ENCODE results near the gene NEO1.

Gene NEO1

DNA sequence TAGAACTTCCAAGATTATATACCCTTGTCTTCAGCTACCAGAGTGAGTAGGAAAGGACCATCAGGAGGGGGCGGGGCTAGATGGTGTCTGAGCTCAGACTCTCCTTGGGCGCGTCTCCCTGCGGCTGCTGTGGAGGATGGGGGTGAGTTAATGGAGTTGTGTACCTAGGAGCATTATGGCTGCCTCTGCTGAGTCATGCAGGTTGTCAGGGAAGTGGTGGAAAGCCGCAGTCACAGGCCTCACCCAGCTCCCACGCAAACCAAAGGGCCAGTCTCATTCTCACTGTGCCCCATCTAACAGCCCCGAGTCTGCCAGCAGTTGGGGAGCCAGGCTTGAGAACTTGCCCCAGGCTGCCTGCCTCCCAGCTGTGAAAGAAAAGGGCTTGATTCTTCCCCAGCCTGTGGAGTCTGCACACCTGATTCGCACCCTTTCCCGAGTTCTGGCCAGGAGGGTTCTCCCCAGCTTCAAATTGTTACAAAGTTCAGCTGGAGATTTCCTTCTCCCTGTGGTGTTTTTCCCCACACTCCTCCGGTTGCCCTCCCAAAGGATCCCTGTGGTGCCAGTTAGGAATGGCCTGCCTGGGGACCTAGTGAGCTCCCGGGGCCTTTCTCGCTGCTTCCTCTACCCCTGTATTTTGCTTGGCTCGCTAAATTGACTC is 173.2 kb downstream of the NEO1 start:
- no peak for TF ChIP-seq EZH2 (IDR thresholded peaks at IDR 0.05; ENCODE audit: borderline replicate concordance, low read depth, low read length, severe bottlenecking)
- no peak for TF ChIP-seq CTCF (IDR thresholded peaks at IDR 0.05; ENCODE audit: borderline replicate concordance, extremely low read depth, low read length, poor library complexity, severe bottlenecking)
- ATAC-seq (ENCODE audit: insufficient read depth, low read depth) (no peak), DNase-seq (no peak)
- Histone ChIP-seq H3K79me2 (ENCODE audit: insufficient read depth, low read length) (no peaks in the 10 kb centered on the region), H3K9me3 (ENCODE audit: insufficient read depth, low read length, severe bottlenecking) (no peaks in the 10 kb centered on the region), H2AFZ (ENCODE audit: low read depth, low read length) (no peak overlapping the region), H3K4me2 (ENCODE audit: insufficient read depth, low read length) (no peak overlapping the region), H3K27ac (ENCODE audit: low read length) (no peak overlapping the region), H3K36me3 (ENCODE audit: insufficient read depth, low read length) (no peaks in the 10 kb centered on the region), H3K4me3 (ENCODE audit: low read depth in 1 of 2, low read length in 2 of 2) (no peak overlapping the region), H3K27me3 (ENCODE audit: insufficient read depth, low read length, poor library complexity) (no peaks in the 10 kb centered on the region), H3K4me1 (ENCODE audit: insufficient read depth, low read length) (no peaks in the 10 kb centered on the region), H4K20me1 (ENCODE audit: insufficient read depth, low read length) (no peaks in the 10 kb centered on the region), H3K9ac (ENCODE audit: low read depth, low read length) (no peak overlapping the region)

DNA sequence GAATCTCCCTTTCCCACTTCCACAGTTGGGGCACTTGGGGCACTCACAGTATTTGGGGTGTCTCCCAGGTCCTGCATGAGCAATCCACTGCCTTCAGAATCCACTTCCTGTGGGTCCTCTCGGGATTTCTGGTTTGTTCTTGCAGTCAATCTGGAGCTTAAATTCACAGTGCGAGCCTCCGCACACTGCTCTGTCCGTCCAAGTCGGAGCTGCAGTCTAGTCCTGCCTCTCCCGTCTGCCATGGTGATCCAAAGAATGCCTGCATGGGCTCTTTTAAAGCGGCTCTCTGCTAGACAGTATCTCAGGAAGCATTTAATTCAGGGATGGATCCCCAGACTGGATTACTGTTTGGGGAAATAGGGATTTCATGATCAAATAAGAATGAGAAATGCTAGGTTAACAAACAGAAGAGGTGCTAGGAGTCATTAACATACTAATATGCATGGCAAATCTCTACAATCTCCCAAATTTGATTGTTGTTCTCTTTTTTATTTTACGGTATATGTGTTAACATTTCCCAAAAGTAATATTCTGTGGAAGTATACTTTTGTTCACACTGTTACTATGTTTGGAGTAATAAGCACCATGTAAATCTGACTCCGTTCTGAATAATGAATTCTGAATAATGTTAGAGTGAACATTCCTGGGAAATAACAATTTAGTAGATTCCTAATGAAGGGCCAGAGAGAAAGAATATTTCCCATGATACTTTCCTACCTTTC is 174.0 kb downstream of the NEO1 start:
- Histone ChIP-seq H3K27me3 (ENCODE audit: insufficient read depth, low read length, poor library complexity) (no peaks in the 10 kb centered on the region), H3K79me2 (ENCODE audit: insufficient read depth, low read length) (no peaks in the 10 kb centered on the region), H3K9ac (ENCODE audit: low read depth, low read length) (no peak overlapping the region), H3K36me3 (ENCODE audit: insufficient read depth, low read length) (no peaks in the 10 kb centered on the region), H3K4me2 (ENCODE audit: insufficient read depth, low read length) (no peak overlapping the region), H2AFZ (ENCODE audit: low read depth, low read length) (no peak overlapping the region), H3K4me3 (ENCODE audit: low read depth in 1 of 2, low read length in 2 of 2) (no peak overlapping the region), H3K4me1 (ENCODE audit: insufficient read depth, low read length) (no peaks in the 10 kb centered on the region), H4K20me1 (ENCODE audit: insufficient read depth, low read length) (no peaks in the 10 kb centered on the region), H3K9me3 (ENCODE audit: insufficient read depth, low read length, severe bottlenecking) (no peaks in the 10 kb centered on the region), H3K27ac (ENCODE audit: low read length) (no peak overlapping the region)
- no peak for ATAC-seq (ENCODE audit: insufficient read depth, low read depth)
- no peak for TF ChIP-seq CTCF (IDR thresholded peaks at IDR 0.05; ENCODE audit: borderline replicate concordance, extremely low read depth, low read length, poor library complexity, severe bottlenecking)
- DNase-seq: no peak

DNA sequence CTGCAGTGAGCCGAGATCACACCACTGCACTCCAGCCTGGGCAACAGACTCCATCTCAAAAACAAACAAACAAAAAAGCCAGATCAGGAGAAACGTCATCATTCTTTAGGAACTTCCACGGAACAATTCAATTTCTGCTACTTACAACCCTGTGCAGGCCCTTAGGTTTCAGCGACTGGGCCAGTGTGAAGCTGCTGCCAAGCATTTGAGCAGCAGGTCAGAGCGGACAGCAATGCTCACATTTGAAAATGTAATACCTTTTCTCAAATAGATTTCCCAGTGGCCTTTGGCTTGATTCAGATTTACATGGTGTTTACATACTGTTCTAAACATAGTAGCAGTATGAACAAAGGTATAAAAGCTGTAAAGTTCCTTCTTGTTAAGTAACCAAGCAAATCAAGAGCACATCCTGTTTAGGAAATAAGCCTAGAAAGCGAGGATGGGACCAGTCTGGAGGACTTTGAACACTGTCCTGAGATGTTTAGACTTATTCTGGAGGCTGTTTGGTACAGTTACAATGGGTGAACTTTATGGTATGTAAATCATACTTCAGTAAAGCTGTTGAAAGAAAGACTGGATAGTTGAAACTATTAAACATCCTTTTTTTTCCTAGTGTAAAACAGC is 175.3 kb downstream of the NEO1 start:
- Histone ChIP-seq H3K36me3 (ENCODE audit: insufficient read depth, low read length) (no peaks in the 10 kb centered on the region), H4K20me1 (ENCODE audit: insufficient read depth, low read length) (no peaks in the 10 kb centered on the region), H2AFZ (ENCODE audit: low read depth, low read length) (no peak overlapping the region), H3K79me2 (ENCODE audit: insufficient read depth, low read length) (no peaks in the 10 kb centered on the region), H3K27ac (ENCODE audit: low read length) (no peak overlapping the region), H3K27me3 (ENCODE audit: insufficient read depth, low read length, poor library complexity) (no peaks in the 10 kb centered on the region), H3K9ac (ENCODE audit: low read depth, low read length) (no peak overlapping the region), H3K4me1 (ENCODE audit: insufficient read depth, low read length) (no peaks in the 10 kb centered on the region), H3K4me3 (ENCODE audit: low read depth in 1 of 2, low read length in 2 of 2) (no peak overlapping the region), H3K9me3 (ENCODE audit: insufficient read depth, low read length, severe bottlenecking) (no peaks in the 10 kb centered on the region), H3K4me2 (ENCODE audit: insufficient read depth, low read length) (no peak overlapping the region)
- ATAC-seq (ENCODE audit: insufficient read depth, low read depth): no peak
- no peak for TF ChIP-seq CTCF (IDR thresholded peaks at IDR 0.05; ENCODE audit: borderline replicate concordance, extremely low read depth, low read length, poor library complexity, severe bottlenecking)
- TF ChIP-seq EZH2 (IDR thresholded peaks at IDR 0.05; ENCODE audit: borderline replicate concordance, low read depth, low read length, severe bottlenecking): no peak
- DNase-seq: no peak
